GM23338 (cell line): Measurements from ENCODE around the gene VILL. TPM values are rescaled to one million over a fixed set of nuclear protein-coding genes. Genes with fewer than 3 reads are reported as not detected.

Source experiments
- ATAC-seq: fragments of 200-7000 bp; cut with Tn5 transposase; 3 replicates; pipeline ENCODE4 v1.9.1; 2020
- DNase-seq: peaks from one replicate; pipeline ENCODE4 v3.0.0-alpha.2; 2015; ENCODE audit warnings: low spot score
- H2AFZ ChIP-seq: fragments of 200-600 bp; sonication (generic); 2 replicates; pipeline ENCODE4 v1.8.0; 2016; ENCODE audit warnings: antibody characterized with exemption, mild to moderate bottlenecking, moderate library complexity
- H3F3A ChIP-seq: fragments of 200-600 bp; sonication (generic); replicated peaks from 2 replicates; pipeline ENCODE4 v1.8.0; 2017; ENCODE audit warnings: antibody characterized with exemption, mixed run types, low read depth
- H3K27ac ChIP-seq: fragments of 200-600 bp; sonication (generic); 2 replicates; pipeline ENCODE4 v1.6.1; 2016; ENCODE audit warnings: low read depth
- H3K27me3 ChIP-seq: fragments of 200-600 bp; sonication (generic); 2 replicates; pipeline ENCODE4 v1.8.0; 2016; ENCODE audit warnings: mild to moderate bottlenecking, mixed run types, moderate library complexity; ENCODE audit not compliant: insufficient read depth
- H3K36me3 ChIP-seq: fragments of 200-600 bp; sonication (generic); 2 replicates; pipeline ENCODE4 v1.8.0; 2016; ENCODE audit warnings: mild to moderate bottlenecking; ENCODE audit not compliant: insufficient read depth
- H3K4me1 ChIP-seq: fragments of 200-600 bp; sonication (generic); 2 replicates; pipeline ENCODE4 v1.8.0; 2016; ENCODE audit warnings: mild to moderate bottlenecking, moderate library complexity; ENCODE audit not compliant: insufficient read depth
- H3K4me2 ChIP-seq: fragments of 200-600 bp; sonication (generic); 2 replicates; pipeline ENCODE4 v1.7.1; 2017; ENCODE audit warnings: mixed run types
- H3K4me3 ChIP-seq: fragments of 200-600 bp; sonication (generic); 2 replicates; pipeline ENCODE4 v1.6.1; 2016; ENCODE audit warnings: mixed run types
- H3K79me2 ChIP-seq: fragments of 200-600 bp; sonication (generic); replicated peaks from 2 replicates; pipeline ENCODE4 v1.8.0; 2017; ENCODE audit warnings: mild to moderate bottlenecking; ENCODE audit not compliant: insufficient read depth
- H3K9me2 ChIP-seq: fragments of 200-600 bp; sonication (generic); 2 replicates; pipeline ENCODE4 v1.8.0; 2017; ENCODE audit not compliant: insufficient read depth
- H4K20me1 ChIP-seq: fragments of 200-600 bp; sonication (generic); replicated peaks from 2 replicates; pipeline ENCODE4 v1.8.0; 2017; ENCODE audit warnings: mild to moderate bottlenecking; ENCODE audit not compliant: insufficient read depth
- H3K27ac Mint-ChIP-seq: 2 replicates; pipeline ENCODE4 v1.8.0; 2020; ENCODE audit warnings: inconsistent platforms, mild to moderate bottlenecking, moderate library complexity, mixed read lengths
- H3K27me3 Mint-ChIP-seq: 3 replicates; pipeline ENCODE4 v1.8.0; 2022; ENCODE audit warnings: low read depth, mild to moderate bottlenecking, moderate library complexity, mixed read lengths, inconsistent platforms; ENCODE audit not compliant: insufficient read depth, poor library complexity
- H3K36me3 Mint-ChIP-seq: 3 replicates; pipeline ENCODE4 v1.8.0; 2021; ENCODE audit warnings: low read depth, mild to moderate bottlenecking, inconsistent platforms, moderate library complexity, mixed read lengths
- H3K4me1 Mint-ChIP-seq: 3 replicates; pipeline ENCODE4 v1.8.0; 2020; ENCODE audit warnings: mild to moderate bottlenecking, inconsistent platforms, mixed read lengths
- H3K4me3 Mint-ChIP-seq: 3 replicates; pipeline ENCODE4 v1.8.0; 2021; ENCODE audit warnings: moderate library complexity, mild to moderate bottlenecking, inconsistent platforms, mixed read lengths
- H3K9me3 Mint-ChIP-seq: 3 replicates; pipeline ENCODE4 v1.8.0; 2020; ENCODE audit warnings: moderate library complexity, mild to moderate bottlenecking, inconsistent platforms, mixed read lengths
- CREB1 ChIP-seq: fragments of 250-450 bp; sonication (Bioruptor Pico); IDR thresholded peaks from 2 replicates; pipeline ENCODE4 v1.5.0; 2020; ENCODE audit warnings: low read depth, mild to moderate bottlenecking, moderate library complexity
- EZH2 ChIP-seq: fragments of 200-600 bp; sonication (generic); IDR thresholded peaks from one replicate; pipeline ENCODE4 v1.8.0; 2017; ENCODE audit warnings: antibody characterized with exemption, mild to moderate bottlenecking, low read depth; ENCODE audit not compliant: unreplicated experiment
- EZH2phosphoT487 ChIP-seq: fragments of 200-600 bp; sonication (generic); IDR thresholded peaks from one replicate; pipeline ENCODE4 v1.8.1; 2018; ENCODE audit warnings: antibody characterized with exemption; ENCODE audit not compliant: unreplicated experiment
- JUNB ChIP-seq: IDR thresholded peaks from one replicate; pipeline ENCODE4 v1.6.1; 2016; ENCODE audit warnings: antibody characterized with exemption; ENCODE audit not compliant: unreplicated experiment
- NANOG ChIP-seq: IDR thresholded peaks from 2 replicates; pipeline ENCODE4 v1.6.1; 2016; ENCODE audit warnings: antibody characterized with exemption, borderline replicate concordance
- POLR2AphosphoS5 ChIP-seq: IDR thresholded peaks from 2 replicates; pipeline ENCODE4 v1.6.1; 2016; ENCODE audit warnings: antibody characterized with exemption, low read depth
- STAT1 ChIP-seq: IDR thresholded peaks from one replicate; pipeline ENCODE4 v1.6.1; 2016; ENCODE audit warnings: antibody characterized with exemption; ENCODE audit not compliant: unreplicated experiment
- ZNF114 ChIP-seq: fragments of 250-450 bp; sonication (Bioruptor Pico); IDR thresholded peaks from 2 replicates; pipeline ENCODE4 v1.5.0; 2020; ENCODE audit warnings: mild to moderate bottlenecking, moderate library complexity
- ZNF331 ChIP-seq: fragments of 250-450 bp; sonication (Bioruptor Pico); IDR thresholded peaks from 2 replicates; pipeline ENCODE4 v1.5.0; 2020; ENCODE audit warnings: low read depth, mild to moderate bottlenecking, moderate library complexity
- polyA plus RNA-seq: library from polyadenylated mRNA; unstranded; fragments of >200 nt; fragmentation: Nextera tagmentation; extraction: Ambion mirVana; gene quantifications from 2 replicates; pipeline ENCODE4 v1.2.1, GENCODE V29; 2016
- total RNA-seq: library from RNA; depleted of rRNA; stranded (reverse); fragments of >200 nt; shearing (Covaris generic); gene quantifications from 2 replicates; pipeline ENCODE4 v1.2.3, GENCODE V29; 2014
- TF ChIP-seq, protein P1 (sequence below), 2 experiments: fragments of 200-600 bp in 1 of 2; sonication (generic) in 1 of 2; conservative IDR thresholded peaks; 2 replicates each; pipeline versions ENCODE4 v1.5.1 to v1.6.1; 2016 to 2017; ENCODE audit warnings: antibody characterized with exemption in 2 of 2, low read depth in 2 of 2, mild to moderate bottlenecking in 2 of 2, moderate library complexity in 1 of 2
- TF ChIP-seq, protein P2 (sequence below): IDR thresholded peaks from 2 replicates; pipeline ENCODE4 v1.6.1; 2016; ENCODE audit warnings: antibody characterized with exemption
- TF ChIP-seq, protein P3 (sequence below): fragments of 250-450 bp; sonication (Bioruptor Pico); IDR thresholded peaks from 2 replicates; pipeline ENCODE4 v1.5.0; 2020; ENCODE audit warnings: mild to moderate bottlenecking, moderate library complexity
- TF ChIP-seq, protein P4 (sequence below): IDR thresholded peaks from one replicate; pipeline ENCODE4 v1.6.1; 2018; ENCODE audit warnings: antibody characterized with exemption; ENCODE audit not compliant: unreplicated experiment

Gene VILL
- total and polyA plus RNA-seq, 2 experiments from 2014 or later, result 2.7 to 9.8 TPM

DNA sequence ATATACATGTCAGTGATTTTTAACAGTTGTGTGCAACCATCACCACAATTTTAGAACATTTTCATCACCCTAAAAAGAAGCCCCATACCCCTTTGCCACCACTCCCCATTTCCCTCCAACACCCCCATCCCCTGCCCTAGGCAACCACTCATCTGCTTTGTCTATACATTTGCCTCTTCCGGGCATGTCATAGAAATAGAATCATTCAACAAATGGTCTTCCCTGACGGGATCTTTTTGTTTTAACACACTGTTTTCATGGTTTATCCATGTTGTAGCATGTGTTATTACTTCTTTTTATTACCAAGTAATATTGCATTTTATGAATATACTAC, 4.0 kb downstream of the VILL start:
- Histone ChIP-seq H3K27ac (no peak overlapping the region), H3K9me2 (no peaks in the 10 kb centered on the region), H3K4me2 (peak overlapping the region; percentile 94), H3F3A (peaks cover 4% of the 10 kb centered on the region; the same call in 1 of the 2 replicates), H3K79me2 (no peaks in the 10 kb centered on the region), H3K36me3 (no peaks in the 10 kb centered on the region), H2AFZ (peak overlapping the region; percentile 100; the same call in 1 of the 2 replicates), H4K20me1 (no peaks in the 10 kb centered on the region), H3K4me3 (peak overlapping the region; percentile 89), H3K27me3 (no peaks in the 10 kb centered on the region; the same call in 1 of the 2 replicates), H3K4me1 (peaks cover 18% of the 10 kb centered on the region)
- Mint-ChIP-seq H3K36me3 (0 out of 3 replicates have a peak, but pooled peaks cover 3% of the 10 kb centered on the region), H3K4me1 (peaks cover 18% of the 10 kb centered on the region), H3K4me3 (peak overlapping the region; percentile 87), H3K9me3 (no peaks in the 10 kb centered on the region), H3K27ac (peak overlapping the region; percentile 90; the same call in 1 of the 2 replicates), H3K27me3 (peaks cover 21% of the 10 kb centered on the region)
- TF ChIP-seq, protein P1, sequence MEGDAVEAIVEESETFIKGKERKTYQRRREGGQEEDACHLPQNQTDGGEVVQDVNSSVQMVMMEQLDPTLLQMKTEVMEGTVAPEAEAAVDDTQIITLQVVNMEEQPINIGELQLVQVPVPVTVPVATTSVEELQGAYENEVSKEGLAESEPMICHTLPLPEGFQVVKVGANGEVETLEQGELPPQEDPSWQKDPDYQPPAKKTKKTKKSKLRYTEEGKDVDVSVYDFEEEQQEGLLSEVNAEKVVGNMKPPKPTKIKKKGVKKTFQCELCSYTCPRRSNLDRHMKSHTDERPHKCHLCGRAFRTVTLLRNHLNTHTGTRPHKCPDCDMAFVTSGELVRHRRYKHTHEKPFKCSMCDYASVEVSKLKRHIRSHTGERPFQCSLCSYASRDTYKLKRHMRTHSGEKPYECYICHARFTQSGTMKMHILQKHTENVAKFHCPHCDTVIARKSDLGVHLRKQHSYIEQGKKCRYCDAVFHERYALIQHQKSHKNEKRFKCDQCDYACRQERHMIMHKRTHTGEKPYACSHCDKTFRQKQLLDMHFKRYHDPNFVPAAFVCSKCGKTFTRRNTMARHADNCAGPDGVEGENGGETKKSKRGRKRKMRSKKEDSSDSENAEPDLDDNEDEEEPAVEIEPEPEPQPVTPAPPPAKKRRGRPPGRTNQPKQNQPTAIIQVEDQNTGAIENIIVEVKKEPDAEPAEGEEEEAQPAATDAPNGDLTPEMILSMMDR (conservative IDR thresholded peaks at IDR 0.05; ENCODE audit: low read depth in 2 of 2), result no peak
- TF ChIP-seq, protein P2, sequence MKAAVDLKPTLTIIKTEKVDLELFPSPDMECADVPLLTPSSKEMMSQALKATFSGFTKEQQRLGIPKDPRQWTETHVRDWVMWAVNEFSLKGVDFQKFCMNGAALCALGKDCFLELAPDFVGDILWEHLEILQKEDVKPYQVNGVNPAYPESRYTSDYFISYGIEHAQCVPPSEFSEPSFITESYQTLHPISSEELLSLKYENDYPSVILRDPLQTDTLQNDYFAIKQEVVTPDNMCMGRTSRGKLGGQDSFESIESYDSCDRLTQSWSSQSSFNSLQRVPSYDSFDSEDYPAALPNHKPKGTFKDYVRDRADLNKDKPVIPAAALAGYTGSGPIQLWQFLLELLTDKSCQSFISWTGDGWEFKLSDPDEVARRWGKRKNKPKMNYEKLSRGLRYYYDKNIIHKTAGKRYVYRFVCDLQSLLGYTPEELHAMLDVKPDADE, result no peak
- TF ChIP-seq STAT1 (no peak), ZNF331 (no peak), EZH2 (no peak), JUNB (no peak), CREB1 (no peak), POLR2AphosphoS5 (no peak), EZH2phosphoT487 (no peak), ZNF114 (no peak), NANOG (no peak)
- TF ChIP-seq, protein P3, sequence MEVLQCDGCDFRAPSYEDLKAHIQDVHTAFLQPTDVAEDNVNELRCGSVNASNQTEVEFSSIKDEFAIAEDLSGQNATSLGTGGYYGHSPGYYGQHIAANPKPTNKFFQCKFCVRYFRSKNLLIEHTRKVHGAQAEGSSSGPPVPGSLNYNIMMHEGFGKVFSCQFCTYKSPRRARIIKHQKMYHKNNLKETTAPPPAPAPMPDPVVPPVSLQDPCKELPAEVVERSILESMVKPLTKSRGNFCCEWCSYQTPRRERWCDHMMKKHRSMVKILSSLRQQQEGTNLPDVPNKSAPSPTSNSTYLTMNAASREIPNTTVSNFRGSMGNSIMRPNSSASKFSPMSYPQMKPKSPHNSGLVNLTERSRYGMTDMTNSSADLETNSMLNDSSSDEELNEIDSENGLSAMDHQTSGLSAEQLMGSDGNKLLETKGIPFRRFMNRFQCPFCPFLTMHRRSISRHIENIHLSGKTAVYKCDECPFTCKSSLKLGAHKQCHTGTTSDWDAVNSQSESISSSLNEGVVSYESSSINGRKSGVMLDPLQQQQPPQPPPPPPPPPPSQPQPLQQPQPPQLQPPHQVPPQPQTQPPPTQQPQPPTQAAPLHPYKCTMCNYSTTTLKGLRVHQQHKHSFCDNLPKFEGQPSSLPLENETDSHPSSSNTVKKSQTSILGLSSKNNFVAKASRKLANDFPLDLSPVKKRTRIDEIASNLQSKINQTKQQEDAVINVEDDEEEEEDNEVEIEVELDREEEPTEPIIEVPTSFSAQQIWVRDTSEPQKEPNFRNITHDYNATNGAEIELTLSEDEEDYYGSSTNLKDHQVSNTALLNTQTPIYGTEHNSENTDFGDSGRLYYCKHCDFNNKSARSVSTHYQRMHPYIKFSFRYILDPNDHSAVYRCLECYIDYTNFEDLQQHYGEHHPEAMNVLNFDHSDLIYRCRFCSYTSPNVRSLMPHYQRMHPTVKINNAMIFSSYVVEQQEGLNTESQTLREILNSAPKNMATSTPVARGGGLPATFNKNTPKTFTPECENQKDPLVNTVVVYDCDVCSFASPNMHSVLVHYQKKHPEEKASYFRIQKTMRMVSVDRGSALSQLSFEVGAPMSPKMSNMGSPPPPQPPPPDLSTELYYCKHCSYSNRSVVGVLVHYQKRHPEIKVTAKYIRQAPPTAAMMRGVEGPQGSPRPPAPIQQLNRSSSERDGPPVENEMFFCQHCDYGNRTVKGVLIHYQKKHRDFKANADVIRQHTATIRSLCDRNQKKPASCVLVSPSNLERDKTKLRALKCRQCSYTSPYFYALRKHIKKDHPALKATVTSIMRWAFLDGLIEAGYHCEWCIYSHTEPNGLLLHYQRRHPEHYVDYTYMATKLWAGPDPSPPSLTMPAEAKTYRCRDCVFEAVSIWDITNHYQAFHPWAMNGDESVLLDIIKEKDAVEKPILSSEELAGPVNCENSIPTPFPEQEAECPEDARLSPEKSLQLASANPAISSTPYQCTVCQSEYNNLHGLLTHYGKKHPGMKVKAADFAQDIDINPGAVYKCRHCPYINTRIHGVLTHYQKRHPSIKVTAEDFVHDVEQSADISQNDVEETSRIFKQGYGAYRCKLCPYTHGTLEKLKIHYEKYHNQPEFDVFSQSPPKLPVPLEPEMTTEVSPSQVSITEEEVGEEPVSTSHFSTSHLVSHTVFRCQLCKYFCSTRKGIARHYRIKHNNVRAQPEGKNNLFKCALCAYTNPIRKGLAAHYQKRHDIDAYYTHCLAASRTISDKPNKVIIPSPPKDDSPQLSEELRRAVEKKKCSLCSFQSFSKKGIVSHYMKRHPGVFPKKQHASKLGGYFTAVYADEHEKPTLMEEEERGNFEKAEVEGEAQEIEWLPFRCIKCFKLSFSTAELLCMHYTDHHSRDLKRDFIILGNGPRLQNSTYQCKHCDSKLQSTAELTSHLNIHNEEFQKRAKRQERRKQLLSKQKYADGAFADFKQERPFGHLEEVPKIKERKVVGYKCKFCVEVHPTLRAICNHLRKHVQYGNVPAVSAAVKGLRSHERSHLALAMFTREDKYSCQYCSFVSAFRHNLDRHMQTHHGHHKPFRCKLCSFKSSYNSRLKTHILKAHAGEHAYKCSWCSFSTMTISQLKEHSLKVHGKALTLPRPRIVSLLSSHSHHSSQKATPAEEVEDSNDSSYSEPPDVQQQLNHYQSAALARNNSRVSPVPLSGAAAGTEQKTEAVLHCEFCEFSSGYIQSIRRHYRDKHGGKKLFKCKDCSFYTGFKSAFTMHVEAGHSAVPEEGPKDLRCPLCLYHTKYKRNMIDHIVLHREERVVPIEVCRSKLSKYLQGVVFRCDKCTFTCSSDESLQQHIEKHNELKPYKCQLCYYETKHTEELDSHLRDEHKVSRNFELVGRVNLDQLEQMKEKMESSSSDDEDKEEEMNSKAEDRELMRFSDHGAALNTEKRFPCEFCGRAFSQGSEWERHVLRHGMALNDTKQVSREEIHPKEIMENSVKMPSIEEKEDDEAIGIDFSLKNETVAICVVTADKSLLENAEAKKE (CRISPR knock-in tag), result no peak
- TF ChIP-seq, protein P4, sequence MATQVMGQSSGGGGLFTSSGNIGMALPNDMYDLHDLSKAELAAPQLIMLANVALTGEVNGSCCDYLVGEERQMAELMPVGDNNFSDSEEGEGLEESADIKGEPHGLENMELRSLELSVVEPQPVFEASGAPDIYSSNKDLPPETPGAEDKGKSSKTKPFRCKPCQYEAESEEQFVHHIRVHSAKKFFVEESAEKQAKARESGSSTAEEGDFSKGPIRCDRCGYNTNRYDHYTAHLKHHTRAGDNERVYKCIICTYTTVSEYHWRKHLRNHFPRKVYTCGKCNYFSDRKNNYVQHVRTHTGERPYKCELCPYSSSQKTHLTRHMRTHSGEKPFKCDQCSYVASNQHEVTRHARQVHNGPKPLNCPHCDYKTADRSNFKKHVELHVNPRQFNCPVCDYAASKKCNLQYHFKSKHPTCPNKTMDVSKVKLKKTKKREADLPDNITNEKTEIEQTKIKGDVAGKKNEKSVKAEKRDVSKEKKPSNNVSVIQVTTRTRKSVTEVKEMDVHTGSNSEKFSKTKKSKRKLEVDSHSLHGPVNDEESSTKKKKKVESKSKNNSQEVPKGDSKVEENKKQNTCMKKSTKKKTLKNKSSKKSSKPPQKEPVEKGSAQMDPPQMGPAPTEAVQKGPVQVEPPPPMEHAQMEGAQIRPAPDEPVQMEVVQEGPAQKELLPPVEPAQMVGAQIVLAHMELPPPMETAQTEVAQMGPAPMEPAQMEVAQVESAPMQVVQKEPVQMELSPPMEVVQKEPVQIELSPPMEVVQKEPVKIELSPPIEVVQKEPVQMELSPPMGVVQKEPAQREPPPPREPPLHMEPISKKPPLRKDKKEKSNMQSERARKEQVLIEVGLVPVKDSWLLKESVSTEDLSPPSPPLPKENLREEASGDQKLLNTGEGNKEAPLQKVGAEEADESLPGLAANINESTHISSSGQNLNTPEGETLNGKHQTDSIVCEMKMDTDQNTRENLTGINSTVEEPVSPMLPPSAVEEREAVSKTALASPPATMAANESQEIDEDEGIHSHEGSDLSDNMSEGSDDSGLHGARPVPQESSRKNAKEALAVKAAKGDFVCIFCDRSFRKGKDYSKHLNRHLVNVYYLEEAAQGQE, result no peak
- DNase-seq (no peak), ATAC-seq (no peak)
